DMS53 treated with DMSO at 0.1 percent for 48 hours (cell line): Measurements from ENCODE around the gene FAM47B.

Experiments
- DNase-seq: peaks from one replicate; lab custom pipeline; 2025; ENCODE audit not compliant: unreplicated experiment; lab: John Stamatoyannopoulos, UW

Gene FAM47B

GRCh38 chrX:34942496-34942895 is at the start of gene FAM47B:
Gene FAM47B (plus strand): TSS chrX:34942796. CDS start chrX:34942832, 36 bp downstream.
- no peak for DNase-seq

- peak; percentile 41 for DNase-seq
Measured at GRCh38 chrX:34893741-34894140, 48.9 kb upstream of the FAM47B start.

- DNase-seq: no peak
Measured at GRCh38 chrX:34900691-34901090, 41.9 kb upstream of the FAM47B start.

GRCh38 chrX:34901761-34902160 is 40.8 kb upstream of the FAM47B start:
- DNase-seq: no peak

GRCh38 chrX:34903316-34903715 is 39.3 kb upstream of the FAM47B start:
- no peak for DNase-seq

- no peak for DNase-seq
Measured at GRCh38 chrX:34909151-34909550, 33.4 kb upstream of the FAM47B start.

GRCh38 chrX:34915463-34916225 is 27.0 kb upstream of the FAM47B start:
- peak; percentile 76 for DNase-seq

GRCh38 chrX:34917146-34917545 is 25.4 kb upstream of the FAM47B start:
- no peak for DNase-seq

- peak; percentile 15 for DNase-seq
Measured at GRCh38 chrX:34918091-34918736, 24.4 kb upstream of the FAM47B start.

- DNase-seq: peak; percentile 61
Measured at GRCh38 chrX:34918856-34919255, 23.7 kb upstream of the FAM47B start.

GRCh38 chrX:34927866-34928265 is 14.7 kb upstream of the FAM47B start:
- DNase-seq: no peak

GRCh38 chrX:34943235-34943634 is 639 bp downstream of the FAM47B start:
- DNase-seq: no peak

GRCh38 chrX:34956916-34957315 is 14.3 kb downstream of the FAM47B start:
- DNase-seq: no peak

- no peak for DNase-seq
Measured at GRCh38 chrX:34961662-34962061, 19.1 kb downstream of the FAM47B start.

GRCh38 chrX:34972206-34972605 is 29.6 kb downstream of the FAM47B start:
- no peak for DNase-seq

GRCh38 chrX:34978171-34978570 is 35.6 kb downstream of the FAM47B start:
- DNase-seq: no peak

- no peak for DNase-seq
Measured at GRCh38 chrX:34987646-34988045, 45.0 kb downstream of the FAM47B start.
